T-cell (primary cell): ENCODE data around the gene KLHDC3. TPM values are rescaled to one million over a fixed set of nuclear protein-coding genes. Genes with fewer than 3 reads are reported as not detected.

Experiments
- ATAC-seq, 4 experiments: fragments of 200-7000 bp in 3 of 4; fragments of 150-1000 bp in 1 of 4; cut with Tn5 transposase; replicated peaks in 1 of 4; 1 replicate in 3 of 4; 2 replicates in 1 of 4; pipeline ENCODE4 v1.10.0; 2021; ENCODE audit warnings: moderate library complexity in 3 of 4, mild to moderate bottlenecking in 2 of 4, moderate number of reproducible peaks in 1 of 4
- CTCF ChIA-PET, 2 donors: fragments of 300-600 bp; sonication (Branson Sonifier 250); formaldehyde crosslinking; loops; one replicate each; lab custom pipeline; 2022; ENCODE audit warnings: antibody characterized with exemption in 2 of 2; lab: Charles Lee
- POLR2A ChIA-PET, 2 donors: fragments of 300-600 bp; sonication (Branson Sonifier 250); formaldehyde crosslinking; loops; one replicate each; lab custom pipeline; 2022; ENCODE audit warnings: antibody characterized with exemption in 2 of 2; lab: Charles Lee
- DNase-seq, 35 experiments: peaks; one replicate each; pipeline versions ENCODE4 v3.0.0 to v3.0.0-alpha.2; 2013 to 2023
- H3K27ac ChIP-seq: one replicate; pipeline ENCODE4 v1.5.1; 2013; ENCODE audit warnings: low read length
- H3K27me3 ChIP-seq, 2 experiments: replicated peaks in 1 of 2; 1 replicate in 1 of 2; 2 replicates in 1 of 2; pipeline versions ENCODE4 v1.6.1 to v1.7.0; 2013; ENCODE audit warnings: low read length in 1 of 2, mixed read lengths in 1 of 2; ENCODE audit not compliant: control insufficient read depth in 2 of 2, insufficient read depth in 2 of 2; ENCODE audit errors: extremely low read depth in 1 of 2
- H3K36me3 ChIP-seq, 2 donors: 1 replicate in 1 of 2; 2 replicates in 1 of 2; pipeline versions ENCODE4 v1.6.1 to v1.7.0; 2013; ENCODE audit warnings: low read length in 1 of 2; ENCODE audit not compliant: control insufficient read depth in 2 of 2, insufficient read depth in 1 of 2; ENCODE audit errors: extremely low read depth in 1 of 2
- H3K4me1 ChIP-seq, 2 experiments: 1 replicate in 1 of 2; 2 replicates in 1 of 2; pipeline versions ENCODE4 v1.6.1 to v1.7.0; 2013; ENCODE audit warnings: low read length in 2 of 2, mixed read lengths in 1 of 2; ENCODE audit not compliant: insufficient read depth in 2 of 2, control insufficient read depth in 1 of 2; ENCODE audit errors: extremely low read depth in 1 of 2
- H3K4me3 ChIP-seq, 2 donors: 1 replicate in 1 of 2; 2 replicates in 1 of 2; pipeline versions ENCODE4 v1.5.1 to v1.7.0; 2013; ENCODE audit warnings: mild to moderate bottlenecking in 2 of 2, low read length in 1 of 2, moderate library complexity in 1 of 2; ENCODE audit not compliant: control insufficient read depth in 1 of 2; ENCODE audit errors: extremely low read depth in 1 of 2
- H3K9me3 ChIP-seq: 2 replicates; pipeline ENCODE4 v1.7.0; 2013
- H3K27ac Mint-ChIP-seq, 2 donors: one replicate each; pipeline ENCODE4 v1.8.0; 2020 to 2021; ENCODE audit warnings: mild to moderate bottlenecking in 2 of 2, mixed read lengths in 2 of 2
- H3K27me3 Mint-ChIP-seq, 2 donors: one replicate each; pipeline ENCODE4 v1.8.0; 2021 to 2022; ENCODE audit warnings: mixed read lengths in 2 of 2
- H3K36me3 Mint-ChIP-seq: one replicate; pipeline ENCODE4 v1.8.0; 2021; ENCODE audit warnings: mixed read lengths
- H3K4me1 Mint-ChIP-seq, 3 donors: one replicate each; pipeline ENCODE4 v1.8.0; 2020 to 2022; ENCODE audit warnings: mixed read lengths in 3 of 3, mild to moderate bottlenecking in 1 of 3
- H3K4me3 Mint-ChIP-seq, 3 donors: one replicate each; pipeline ENCODE4 v1.8.0; 2020 to 2022; ENCODE audit warnings: mild to moderate bottlenecking in 3 of 3, mixed read lengths in 3 of 3, moderate library complexity in 3 of 3
- H3K9me3 Mint-ChIP-seq, 3 donors: one replicate each; pipeline ENCODE4 v1.8.0; 2020 to 2022; ENCODE audit warnings: mixed read lengths in 3 of 3
- WGBS: methylation state at CpG from one replicate; pipeline ENCODE4 v1.1.5; 2013; ENCODE audit warnings: missing lambda C conversion rate; ENCODE audit not compliant: insufficient coverage; 5-methylcytosine and 5-hydroxymethylcytosine counted together
- total RNA-seq, 35 experiments: library from RNA in 6 of 35; stranded (reverse) in 6 of 35; fragments of 120-200 nt in 1 of 35; gene quantifications; one replicate each; pipeline versions ENCODE4 v1.2.1 to v1.2.4 and lab custom pipeline; 2013 to 2026

KLHDC3 gene
- total RNA-seq, 5 donors from 2014 or later (not counting 1 experiment from before 2014, with no cell fraction given) = 40.5 to 75.3 (median 66.9) TPM

- POLR2A ChIA-PET = interaction anchor here in 1 of 2 donors (0.5 kb wide), 1 partner anchor 84 kb away, joined by 3 read pairs; no protein-coding TSS in a partner anchor
- WGBS = 17% methylated on average over 6 of the region's 15 CpGs
- peak overlapping the region; percentile 97 to 100 for H3K27ac Mint-ChIP-seq
- peaks cover 33% of the 10 kb centered on the region for H3K36me3 Mint-ChIP-seq
- Histone ChIP-seq H3K4me1 (peaks cover 15 to 21% of the 10 kb centered on the region in 2 experiments), H3K27ac (peak overlapping the region; percentile 80), H3K4me3 (peak overlapping the region; percentile 97 to 98), H3K27me3 (no peaks in the 10 kb centered on the region), H3K9me3 (no peaks in the 10 kb centered on the region), H3K36me3 (peaks cover 0 to 36% of the 10 kb centered on the region in 2 donors)
- peak overlapping the region; percentile 93 to 96 (median 94) for H3K4me3 Mint-ChIP-seq
- peaks cover 40 to 48% (median 45%) of the 10 kb centered on the region in 3 donors for H3K4me1 Mint-ChIP-seq
- DNase-seq = no peak
- no peaks in the 10 kb centered on the region for H3K27me3 Mint-ChIP-seq
- ATAC-seq = no peak
- H3K9me3 Mint-ChIP-seq = no peaks in the 10 kb centered on the region
- CTCF ChIA-PET = interaction anchor here (0.5 to 1.0 kb wide), 3 partner anchors 76 to 314 kb away, joined by 3 read pairs; partner anchors contain the start of genes PPP2R5D (in 1 of the 2) and TBCC (in 1 of the 2)
These were observed 46.1 kb downstream of the KLHDC3 start for GRCh38 chr6:43060034-43060754.

- no peaks in the 10 kb centered on the region for H3K9me3 Mint-ChIP-seq
- peaks cover 15 to 21% of the 10 kb centered on the region in 2 experiments for H3K4me1 ChIP-seq
- no peak for ATAC-seq
- H3K27ac ChIP-seq = no peak overlapping the region
- peaks cover 0 to 36% of the 10 kb centered on the region in 2 donors for H3K36me3 ChIP-seq
- no peaks in the 10 kb centered on the region for H3K27me3 Mint-ChIP-seq
- no peaks in the 10 kb centered on the region for H3K27me3 ChIP-seq
- H3K4me3 Mint-ChIP-seq = peak overlapping the region; percentile 93 to 96 (median 94)
- ChIA-PET CTCF (interaction anchor here (0.5 to 0.6 kb wide), 2 partner anchors 227 to 315 kb away, joined by 3 to 4 read pairs; partner anchors contain the start of gene TBCC (in 1 of the 2)), POLR2A (no interaction called here)
- H3K27ac Mint-ChIP-seq = peak overlapping the region; percentile 62 to 100
- H3K4me3 ChIP-seq = no peak overlapping the region
- peaks cover 40 to 48% (median 43%) of the 10 kb centered on the region in 3 donors for H3K4me1 Mint-ChIP-seq
- H3K9me3 ChIP-seq = no peaks in the 10 kb centered on the region
- no peak for DNase-seq
- 91% methylated on average over 12 of the region's 12 CpGs for WGBS
- H3K36me3 Mint-ChIP-seq = peaks cover 31% of the 10 kb centered on the region
These were observed 46.9 kb downstream of the KLHDC3 start for GRCh38 chr6:43060755-43061633.

GRCh38 chr6:43061861-43062260 lies 47.8 kb downstream of the KLHDC3 start:
- CTCF ChIA-PET = no interaction called here
- Histone ChIP-seq H3K27me3 (no peaks in the 10 kb centered on the region), H3K9me3 (no peaks in the 10 kb centered on the region), H3K4me3 (no peak overlapping the region), H3K4me1 (peaks cover 15 to 21% of the 10 kb centered on the region in 2 experiments), H3K36me3 (peaks cover 0 to 38% of the 10 kb centered on the region in 2 donors), H3K27ac (no peak overlapping the region)
- Mint-ChIP-seq H3K4me1 (peaks cover 38 to 48% (median 40%) of the 10 kb centered on the region in 3 donors), H3K9me3 (no peaks in the 10 kb centered on the region), H3K27ac (no peak overlapping the region), H3K27me3 (no peaks in the 10 kb centered on the region), H3K4me3 (peak overlapping the region in 1 of 3 donors; percentile 3), H3K36me3 (peaks cover 36% of the 10 kb centered on the region)
- POLR2A ChIA-PET = no interaction called here
- no peak for DNase-seq
- no peak for ATAC-seq
- WGBS = 72% methylated on average over 2 of the region's 2 CpGs

- DNase-seq = no peak
- Mint-ChIP-seq H3K36me3 (peaks cover 39% of the 10 kb centered on the region), H3K9me3 (no peaks in the 10 kb centered on the region), H3K4me3 (no peak overlapping the region), H3K4me1 (peaks cover 36 to 46% (median 37%) of the 10 kb centered on the region in 3 donors), H3K27me3 (no peaks in the 10 kb centered on the region), H3K27ac (no peak overlapping the region)
- WGBS = 97% methylated on average over 8 of the region's 12 CpGs
- Histone ChIP-seq H3K36me3 (peaks cover 0 to 30% of the 10 kb centered on the region in 2 donors), H3K27ac (no peak overlapping the region), H3K27me3 (no peaks in the 10 kb centered on the region), H3K4me3 (no peak overlapping the region), H3K9me3 (no peaks in the 10 kb centered on the region), H3K4me1 (peaks cover 15 to 21% of the 10 kb centered on the region in 2 experiments)
- CTCF ChIA-PET = no interaction called here
- no peak for ATAC-seq
- POLR2A ChIA-PET = no interaction called here
These were observed 48.8 kb downstream of the KLHDC3 start for GRCh38 chr6:43062818-43063217.

- Histone ChIP-seq H3K9me3 (no peaks in the 10 kb centered on the region), H3K4me3 (no peak overlapping the region), H3K27ac (no peak overlapping the region), H3K27me3 (peaks cover 0 to 7% of the 10 kb centered on the region in 2 experiments), H3K36me3 (peaks cover 8 to 27% of the 10 kb centered on the region in 2 donors), H3K4me1 (no peaks in the 10 kb centered on the region)
- WGBS = 91% methylated on average over 4 of the region's 6 CpGs
- Mint-ChIP-seq H3K9me3 (no peaks in the 10 kb centered on the region), H3K4me1 (peaks cover 0 to 2% (median 0%) of the 10 kb centered on the region in 3 donors), H3K4me3 (no peak overlapping the region), H3K36me3 (peaks cover 57% of the 10 kb centered on the region), H3K27ac (no peak overlapping the region), H3K27me3 (peaks cover 0 to 5% of the 10 kb centered on the region in 2 donors)
- ATAC-seq (peak; percentile 38 to 66 (median 52)), DNase-seq (peak in 2 of 35 experiments; percentile 17 to 65)
- POLR2A ChIA-PET = interaction anchor here in 1 of 2 donors (0.5 kb wide), 1 partner anchor 935 kb away, joined by 3 read pairs; no protein-coding TSS in a partner anchor
- CTCF ChIA-PET = no interaction called here
These were observed 56.1 kb downstream of the KLHDC3 start for GRCh38 chr6:43070028-43070632.
